ENCODE measurements around the gene GSX2. TPM values are rescaled to one million over a fixed set of nuclear protein-coding genes. Genes with fewer than 3 reads are reported as not detected.
"Not testable (repeated sequence)": the region's sequence is repeated elsewhere in the genome, so short reads cannot be mapped to it uniquely, and the experiment has no call there.

The GSX2 gene
- total RNA-seq = not detected
- not detected for polyA plus RNA-seq (2013, experiment 1 of 2)
- not detected for polyA plus RNA-seq (2013, experiment 2 of 2)
- 0 to 0.20 (median 0) reads per million in 172 experiments for total RNA-seq

GRCh38 chr4:54099748-54100574 is at the start of gene GSX2:
Gene GSX2, plus strand, starts transcription at chr4:54100163. Its CDS starts 182 bp downstream, at chr4:54100345.
- peaks cover 0 to 32% of the 10 kb centered on the region in 2 experiments for H3K9me3 ChIP-seq (ENCODE audit: control insufficient read depth in 1 of 2, insufficient read depth in 1 of 2, low read length in 2 of 2)
- peaks cover 42% of the 10 kb centered on the region for H3K4me1 ChIP-seq (ENCODE audit: insufficient read depth, low read length)
- H3K4me3 Mint-ChIP-seq = peak within 1 kb of the TSS; percentile 75
- DNase-seq (peak in 2 of 14 experiments; percentile 27 to 30), ATAC-seq (ENCODE audit: poor library complexity) (peak; percentile 47)
- intact Hi-C loops (cut with DNase I, micrococcal nuclease) = loop anchor here in 1 of 2 experiments (10.0 kb wide), 1 partner anchor 1235 kb away; the partner anchor contains the start of gene RASL11B
- peak within 1 kb of the TSS; percentile 14 for H3K4me3 ChIP-seq (ENCODE audit: low read length)
- no peaks in the 10 kb centered on the region for H3K36me3 ChIP-seq (ENCODE audit: insufficient read depth, low read length)
- peaks cover 97% of the 10 kb centered on the region for H3K27me3 Mint-ChIP-seq
- no peak within 1 kb of the TSS for H3K27ac ChIP-seq (ENCODE audit: low read depth in 1 of 2, low read length in 2 of 2)
- CTCF ChIA-PET = no interaction called here
- H3K36me3 Mint-ChIP-seq (ENCODE audit: low read depth) = no peaks in the 10 kb centered on the region
- peaks cover 58% of the 10 kb centered on the region for H3K4me1 Mint-ChIP-seq (ENCODE audit: low read depth)
- POLR2A ChIA-PET = interaction anchor here (1.2 to 2.6 kb wide), 2 partner anchors 9 to 37 kb away, joined by 4 to 10 read pairs; partner anchors contain the start of gene CHIC2
- no peaks in the 10 kb centered on the region for H3K9me3 Mint-ChIP-seq
- TF ChIP-seq CTCF (IDR thresholded peaks at IDR 0.05) = no peak
- H3K27ac Mint-ChIP-seq = no peak within 1 kb of the TSS
- peaks cover 91 to 96% of the 10 kb centered on the region in 2 experiments for H3K27me3 ChIP-seq (ENCODE audit: control insufficient read depth in 1 of 2, insufficient read depth in 2 of 2, low read length in 2 of 2)

- Histone ChIP-seq H3K36me3 (ENCODE audit: insufficient read depth, low read length) (peaks cover 11% of the 10 kb centered on the region), H3K27me3 (ENCODE audit: control insufficient read depth in 1 of 2, insufficient read depth in 2 of 2, low read length in 2 of 2) (no peaks in the 10 kb centered on the region), H3K4me1 (ENCODE audit: insufficient read depth, low read length) (peaks cover 3% of the 10 kb centered on the region), H3K27ac (ENCODE audit: low read depth in 1 of 2, low read length in 2 of 2) (no peak overlapping the region), H3K9me3 (ENCODE audit: control insufficient read depth in 1 of 2, insufficient read depth in 1 of 2, low read length in 2 of 2) (no peaks in the 10 kb centered on the region), H3K4me3 (ENCODE audit: low read length) (no peak overlapping the region)
- ATAC-seq (ENCODE audit: poor library complexity) (no peak), DNase-seq (no peak)
- POLR2A ChIA-PET = no interaction called here
- intact Hi-C loops (cut with DNase I, micrococcal nuclease) = no loop called here
- Mint-ChIP-seq H3K27me3 (no peaks in the 10 kb centered on the region), H3K4me3 (no peak overlapping the region), H3K27ac (no peak overlapping the region), H3K36me3 (ENCODE audit: low read depth) (peaks cover 61% of the 10 kb centered on the region), H3K9me3 (no peaks in the 10 kb centered on the region), H3K4me1 (ENCODE audit: low read depth) (peaks cover 42% of the 10 kb centered on the region)
- CTCF ChIA-PET = interaction anchor here (0.6 kb wide), 1 partner anchor 63 kb away, joined by 3 read pairs; no protein-coding TSS in a partner anchor
- TF ChIP-seq CTCF (IDR thresholded peaks at IDR 0.05) = no peak
Observed at GRCh38 chr4:54050214-54050904, 49.6 kb upstream of the GSX2 start.

GRCh38 chr4:54053322-54053721 is 46.6 kb upstream of the GSX2 start:
- Mint-ChIP-seq H3K36me3 (ENCODE audit: low read depth) (peaks cover 44% of the 10 kb centered on the region), H3K4me1 (ENCODE audit: low read depth) (peaks cover 69% of the 10 kb centered on the region)
- H3K27me3 Mint-ChIP-seq; POLR2A ChIA-PET; DNase-seq; H3K27me3 ChIP-seq (ENCODE audit: control insufficient read depth in 1 of 2, insufficient read depth in 2 of 2, low read length in 2 of 2); H3K27ac ChIP-seq (ENCODE audit: low read depth in 1 of 2, low read length in 2 of 2); H3K4me3 Mint-ChIP-seq; ATAC-seq (ENCODE audit: poor library complexity); H3K4me3 ChIP-seq (ENCODE audit: low read length); H3K36me3 ChIP-seq (ENCODE audit: insufficient read depth, low read length); H3K9me3 ChIP-seq (ENCODE audit: control insufficient read depth in 1 of 2, insufficient read depth in 1 of 2, low read length in 2 of 2); H3K27ac Mint-ChIP-seq; H3K9me3 Mint-ChIP-seq; intact Hi-C loops (cut with DNase I, micrococcal nuclease): not testable (repeated sequence)
- CTCF ChIA-PET = interaction anchor here (1.1 kb wide), 1 partner anchor 9 kb away, joined by 3 read pairs; no protein-coding TSS in a partner anchor
- H3K4me1 ChIP-seq (ENCODE audit: insufficient read depth, low read length) = peaks cover 13% of the 10 kb centered on the region
